PC-3 (cell line): ENCODE results near the gene BMF.
A peak's percentile ranks its signal among the peaks of the same experiment; 100 is the strongest.

Experiments
- CTCF ChIP-seq: fragments of 300-600 bp; sonication (generic); conservative IDR thresholded peaks from 2 replicates; pipeline ENCODE4 v1.5.1; 2017; ENCODE audit warnings: antibody characterized with exemption, low read depth, mild to moderate bottlenecking, low read length
- EZH2 ChIP-seq: fragments of 300-600 bp; sonication (generic); IDR thresholded peaks from one replicate; pipeline ENCODE4 v1.6.1; 2017; ENCODE audit warnings: antibody characterized with exemption, mild to moderate bottlenecking, low read length; ENCODE audit not compliant: unreplicated experiment

GRCh38 chr15:40053079-40053830, 55.4 kb downstream of the BMF start:
- TF ChIP-seq CTCF (0 out of 2 replicates have a peak, but pooled peaks have one; percentile 32), EZH2 (no peak)
